Limb (tissue), 2 donors: Measurements from ENCODE around the gene H2BK1.
A peak's percentile ranks its signal among the peaks of the same experiment; 100 is the strongest.

Source experiments
- DNase-seq, 2 donors: peaks; one replicate each; pipeline ENCODE4 v3.0.0-alpha.2; 2016; ENCODE audit errors: extremely low spot score in 2 of 2

The H2BK1 gene

DNA sequence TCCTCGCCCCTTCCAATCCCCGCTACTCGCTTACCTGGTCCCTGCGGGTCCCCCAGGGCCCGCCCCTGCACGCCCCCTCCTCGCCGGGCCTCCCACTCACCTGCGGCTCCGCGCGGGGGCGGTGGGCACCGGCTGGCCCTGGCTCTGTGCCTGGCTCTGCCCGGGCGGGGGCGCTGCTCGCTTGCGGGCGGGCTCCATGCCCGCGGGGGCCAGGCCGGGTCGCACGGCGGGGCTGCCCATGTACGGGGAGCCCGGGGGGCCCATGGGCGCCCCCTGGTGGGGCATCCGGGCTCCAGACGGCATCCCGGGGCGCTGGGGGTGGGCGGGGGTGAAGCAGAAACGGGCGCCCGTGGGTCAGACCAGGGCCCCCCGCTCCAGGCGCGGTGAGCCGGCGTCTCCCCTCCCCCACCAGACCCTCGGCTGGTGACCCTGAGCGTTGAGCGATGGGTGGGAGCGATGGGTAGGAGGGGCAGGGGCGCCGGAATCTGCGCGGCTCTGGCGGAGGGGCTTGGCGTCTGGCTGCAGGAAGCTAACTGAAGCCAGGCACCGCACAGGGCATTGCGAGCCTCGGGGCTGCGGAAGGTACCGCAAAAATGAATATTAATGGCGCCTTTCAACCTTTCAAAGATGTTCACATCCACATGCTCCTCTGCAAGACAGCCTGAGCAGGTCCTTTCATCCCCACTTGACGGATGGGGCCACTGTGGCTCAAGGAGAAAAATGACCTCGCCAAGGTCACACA lies 35.2 kb upstream of the H2BK1 start:
- DNase-seq, result peak in 1 of 2 donors; percentile 79

DNA sequence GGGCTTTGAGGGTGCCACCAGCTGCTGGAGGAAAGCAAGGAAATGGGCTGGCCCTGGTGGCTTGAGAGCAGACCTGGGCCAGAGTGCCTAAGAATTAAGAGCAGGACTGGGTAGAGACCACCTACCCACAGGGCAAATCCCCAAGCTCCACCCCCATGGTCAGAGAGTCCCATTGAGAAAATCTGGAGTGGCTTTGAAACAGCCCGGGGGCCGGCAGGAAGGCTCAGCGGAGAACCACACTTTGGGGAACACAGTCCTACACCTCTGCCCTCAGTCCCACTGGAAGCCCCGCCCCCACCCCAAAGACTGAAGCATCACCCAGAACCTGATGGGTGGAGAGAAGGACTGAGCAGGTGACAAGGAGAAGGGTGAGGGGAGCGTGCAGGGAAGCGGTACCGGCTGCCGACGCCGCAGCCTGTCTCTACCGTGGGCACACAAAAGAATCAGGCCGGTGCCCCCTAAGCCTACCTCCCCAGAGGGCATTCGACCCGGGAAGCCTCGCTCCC lies 34.6 kb upstream of the H2BK1 start:
- no peak for DNase-seq

DNA sequence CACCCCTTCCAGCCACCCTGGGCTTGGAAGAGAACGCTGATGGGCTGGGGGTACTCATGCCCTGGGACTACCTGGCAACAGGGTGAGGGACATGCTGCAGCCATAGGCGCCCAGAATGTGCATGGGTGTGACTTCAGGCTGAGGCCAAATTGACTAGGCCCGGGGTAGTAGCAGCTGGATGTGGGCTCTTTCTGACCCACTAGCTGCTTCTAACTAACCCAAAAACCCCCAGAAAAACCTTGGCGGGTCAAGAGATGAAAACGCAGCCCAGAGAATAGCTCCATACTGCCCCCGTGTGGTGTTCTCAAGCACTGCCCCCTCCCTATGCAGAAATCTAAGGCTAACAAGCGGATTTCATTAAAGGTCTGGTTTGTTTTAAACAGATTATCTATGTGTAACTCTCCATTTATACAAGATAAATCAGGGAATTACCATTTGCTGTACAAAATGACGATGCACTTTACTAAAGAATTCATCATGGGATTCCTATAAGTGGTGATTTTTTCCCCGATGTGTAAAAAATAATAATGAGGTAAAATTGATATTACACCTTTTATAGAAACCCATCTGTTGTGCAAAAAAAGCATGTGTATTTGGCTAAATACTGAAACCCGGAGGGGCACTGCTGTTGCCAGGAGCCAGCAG lies 34.0 kb upstream of the H2BK1 start:
- DNase-seq, result peak; percentile 49 to 76

GRCh38 chr7:151243408-151244195 lies 33.3 kb upstream of the H2BK1 start:
- peak in 1 of 2 donors; percentile 58 for DNase-seq

DNA sequence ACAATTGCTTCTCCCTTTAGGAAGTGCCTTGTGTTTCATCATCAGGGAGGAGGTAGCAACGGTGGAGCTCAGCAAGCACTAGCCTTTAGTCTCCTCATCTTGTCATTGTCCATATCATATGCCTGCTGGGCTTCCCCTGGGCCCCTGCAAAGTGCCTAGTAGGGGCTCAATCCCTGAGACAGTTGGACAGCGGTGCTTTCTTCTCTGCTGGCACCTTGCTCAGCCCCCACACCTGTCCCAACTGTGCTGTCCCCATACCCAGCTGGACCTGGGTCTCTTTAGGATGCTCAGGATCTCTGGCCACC lies 32.7 kb upstream of the H2BK1 start:
- DNase-seq, result no peak

- DNase-seq, result no peak
Measured at GRCh38 chr7:151242159-151243044, 32.1 kb upstream of the H2BK1 start.

DNA sequence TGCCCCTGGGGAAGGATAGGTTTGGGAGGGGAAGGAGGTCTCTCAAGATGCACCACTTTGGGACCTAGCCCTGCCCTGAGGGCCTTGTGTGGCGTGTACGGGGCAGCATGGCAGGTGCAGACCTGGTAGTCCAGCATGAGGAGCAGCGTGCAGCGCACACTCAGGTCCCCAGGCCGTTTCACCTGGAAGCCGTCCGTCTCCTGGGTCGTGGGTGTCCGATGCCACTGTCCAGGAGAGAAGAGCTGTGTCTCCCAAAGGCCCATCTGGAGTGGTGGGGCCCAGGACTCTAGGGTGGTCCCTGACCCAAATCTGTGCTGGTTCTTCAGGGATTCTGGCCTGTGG lies 31.4 kb upstream of the H2BK1 start:
- DNase-seq, result no peak

- no peak for DNase-seq
Measured at GRCh38 chr7:151240942-151241754, 30.9 kb upstream of the H2BK1 start.

DNA sequence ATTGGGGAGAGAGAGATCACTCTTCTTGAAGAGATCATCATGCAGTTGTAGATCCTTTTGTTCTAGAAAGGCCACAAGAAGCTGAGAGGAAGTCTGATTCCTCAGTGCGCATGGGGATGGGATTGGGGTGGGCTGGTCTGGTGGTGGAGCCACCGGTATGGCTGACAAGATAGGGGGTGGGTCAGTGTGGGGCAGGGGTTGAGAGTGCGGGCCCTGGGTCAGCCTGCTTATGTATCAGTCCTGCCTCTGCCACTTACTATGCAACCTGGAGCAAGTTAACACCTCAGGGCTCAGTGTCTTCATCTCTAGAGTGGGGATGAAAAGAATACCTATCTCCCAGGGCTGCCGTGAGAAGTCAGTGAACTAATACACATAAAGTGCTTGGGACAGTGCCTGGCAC lies 30.2 kb upstream of the H2BK1 start:
- DNase-seq, result no peak

DNA sequence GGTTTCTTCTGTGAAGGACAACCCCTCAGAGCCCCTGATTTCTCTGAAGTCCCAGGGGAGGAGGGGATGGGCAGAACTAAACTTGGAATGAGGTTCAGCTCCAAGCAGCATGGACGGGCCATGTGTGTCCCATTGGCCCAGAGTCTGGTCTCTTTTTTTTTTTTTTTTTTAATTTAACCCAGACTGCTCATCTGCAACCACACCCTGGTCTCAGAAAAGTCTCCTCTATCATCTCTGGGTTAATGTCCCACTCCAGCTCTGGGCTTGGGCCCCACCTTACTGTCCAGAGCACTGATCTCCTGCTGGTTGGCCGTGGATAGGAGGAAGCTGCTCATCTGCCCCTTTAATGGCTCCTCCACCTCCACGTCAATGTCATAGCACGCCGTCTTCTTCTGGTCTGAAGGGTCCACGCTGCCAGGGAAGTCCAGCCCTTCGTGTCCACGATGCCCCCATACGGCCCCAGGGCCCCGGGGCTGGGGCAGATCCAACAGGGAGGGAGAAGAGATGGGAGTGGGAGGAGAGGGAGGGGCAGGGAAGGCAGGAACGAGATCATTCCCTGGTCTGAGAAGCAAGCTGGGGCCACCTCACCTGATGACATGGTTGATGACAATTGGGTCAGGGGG lies 29.7 kb upstream of the H2BK1 start:
- DNase-seq, result no peak

DNA sequence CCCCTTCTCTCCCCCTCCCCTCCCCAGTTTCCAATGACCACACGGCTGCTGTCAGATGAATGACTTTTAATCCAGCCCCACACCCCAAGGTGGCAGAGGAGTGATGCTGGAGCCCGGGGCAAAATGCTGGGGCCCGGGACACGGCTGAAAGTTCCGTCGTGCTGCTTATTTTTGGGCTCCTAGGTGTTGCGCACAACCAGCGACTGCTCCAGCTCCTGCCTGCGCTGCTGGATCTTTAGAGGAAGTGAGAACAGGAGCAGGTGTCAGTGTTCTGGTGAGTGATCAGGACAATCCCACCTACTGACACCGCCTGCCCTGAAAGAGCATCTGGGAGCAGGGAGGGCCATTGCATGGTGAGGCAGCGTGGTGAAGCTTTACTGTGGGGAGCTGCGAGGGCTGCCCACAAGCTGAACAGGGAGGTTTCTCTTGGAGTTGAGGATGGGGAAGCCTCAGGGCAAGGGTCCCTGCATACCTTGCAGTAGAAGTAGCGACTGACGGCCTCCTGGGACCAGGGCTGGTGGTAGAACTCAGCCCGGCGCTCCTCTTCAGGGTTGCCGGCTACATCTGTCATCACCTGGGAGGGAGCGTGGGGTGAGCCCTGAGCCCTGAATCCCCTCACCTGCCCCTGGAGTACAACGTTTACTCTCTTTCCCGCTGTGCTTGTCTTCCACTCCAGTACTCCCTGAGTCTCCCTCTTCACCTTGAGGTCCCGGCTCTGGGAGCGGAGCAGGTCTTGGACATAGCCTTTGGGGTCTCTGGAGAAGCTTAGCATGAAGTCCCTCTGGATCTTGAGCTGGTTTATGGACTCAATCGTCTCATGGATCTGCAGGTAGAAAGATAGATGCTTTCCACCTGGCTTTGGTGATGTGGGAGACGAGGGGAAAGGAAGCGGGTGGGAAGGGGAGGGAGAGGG lies 28.9 kb upstream of the H2BK1 start:
- DNase-seq, result no peak

GRCh38 chr7:151238190-151238810 lies 28.0 kb upstream of the H2BK1 start:
- DNase-seq, result no peak

DNA sequence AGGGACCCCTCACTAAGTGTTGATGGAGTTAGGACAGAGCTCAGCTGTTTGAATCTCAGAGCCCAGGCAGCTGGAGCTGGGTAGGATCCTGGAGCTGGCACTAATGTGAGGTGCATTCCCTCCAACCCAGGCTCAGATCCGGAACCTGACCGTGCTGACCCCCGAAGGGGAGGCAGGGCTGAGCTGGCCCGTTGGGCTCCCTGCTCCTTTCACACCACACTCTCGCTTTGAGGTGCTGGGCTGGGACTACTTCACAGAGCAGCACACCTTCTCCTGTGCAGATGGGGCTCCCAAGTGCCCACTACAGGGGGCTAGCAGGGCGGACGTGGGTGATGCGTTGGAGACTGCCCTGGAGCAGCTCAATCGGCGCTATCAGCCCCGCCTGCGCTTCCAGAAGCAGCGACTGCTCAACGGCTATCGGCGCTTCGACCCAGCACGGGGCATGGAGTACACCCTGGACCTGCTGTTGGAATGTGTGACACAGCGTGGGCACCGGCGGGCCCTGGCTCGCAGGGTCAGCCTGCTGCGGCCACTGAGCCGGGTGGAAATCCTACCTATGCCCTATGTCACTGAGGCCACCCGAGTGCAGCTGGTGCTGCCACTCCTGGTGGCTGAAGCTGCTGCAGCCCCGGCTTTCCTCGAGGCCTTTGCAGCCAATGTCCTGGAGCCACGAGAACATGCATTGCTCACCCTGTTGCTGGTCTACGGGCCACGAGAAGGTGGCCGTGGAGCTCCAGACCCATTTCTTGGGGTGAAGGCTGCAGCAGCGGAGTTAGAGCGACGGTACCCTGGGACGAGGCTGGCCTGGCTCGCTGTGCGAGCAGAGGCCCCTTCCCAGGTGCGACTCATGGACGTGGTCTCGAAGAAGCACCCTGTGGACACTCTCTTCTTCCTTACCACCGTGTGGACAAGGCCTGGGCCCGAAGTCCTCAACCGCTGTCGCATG lies 27.2 kb upstream of the H2BK1 start:
- no peak for DNase-seq

GRCh38 chr7:151236406-151236805 lies 26.1 kb upstream of the H2BK1 start:
- DNase-seq, result no peak

GRCh38 chr7:151235091-151235787 lies 25.0 kb upstream of the H2BK1 start:
- no peak for DNase-seq

- DNase-seq, result no peak
Measured at GRCh38 chr7:151233804-151234203, 23.5 kb upstream of the H2BK1 start.
